GM23248 (cell line): ENCODE data around the gene SELP.

Experiments used
- EZH2 ChIP-seq: fragments of 200-600 bp; sonication (generic); IDR thresholded peaks from 2 replicates; pipeline ENCODE4 v1.6.1; 2018; ENCODE audit warnings: antibody characterized with exemption, mild to moderate bottlenecking; ENCODE audit not compliant: insufficient read depth, poor library complexity, severe bottlenecking
- EZH2phosphoT487 ChIP-seq: fragments of 200-600 bp; sonication (generic); IDR thresholded peaks from 2 replicates; pipeline ENCODE4 v1.6.1; 2018; ENCODE audit warnings: antibody characterized with exemption, moderate library complexity, mild to moderate bottlenecking, low read depth; ENCODE audit not compliant: insufficient read depth

GRCh38 chr1:169550294-169550693, 79.6 kb downstream of the SELP start:
- TF ChIP-seq EZH2 (no peak), EZH2phosphoT487 (no peak)
